Lower lobe of right lung (tissue), 2 donors: Measurements from ENCODE around the gene TDRD12. TPM values are rescaled to one million over a fixed set of nuclear protein-coding genes. Genes with fewer than 3 reads are reported as not detected.

Experiments used
- ATAC-seq, 2 donors: fragments of 200-7000 bp; cut with Tn5 transposase; one replicate each; pipeline ENCODE4 v1.9.1; 2020 to 2022; ENCODE audit warnings: mild to moderate bottlenecking in 2 of 2, moderate library complexity in 2 of 2
- DNase-seq: peaks from one replicate; pipeline ENCODE4 v3.0.0-alpha.2; 2020
- H3K27ac ChIP-seq: fragments of 200-600 bp; one replicate; pipeline ENCODE4 v1.8.0; 2022
- H3K27me3 ChIP-seq: fragments of 200-600 bp; one replicate; pipeline ENCODE4 v1.8.0; 2022; ENCODE audit warnings: low read depth
- H3K36me3 ChIP-seq: fragments of 200-600 bp; one replicate; pipeline ENCODE4 v1.8.0; 2022; ENCODE audit warnings: mild to moderate bottlenecking
- H3K4me1 ChIP-seq: fragments of 200-600 bp; one replicate; pipeline ENCODE4 v1.8.0; 2022
- H3K4me3 ChIP-seq: fragments of 200-600 bp; one replicate; pipeline ENCODE4 v1.8.0; 2022; ENCODE audit warnings: mild to moderate bottlenecking
- H3K9me3 ChIP-seq: fragments of 200-600 bp; one replicate; pipeline ENCODE4 v1.8.0; 2022
- intact Hi-C: fragments of 100-400 bp; cut with DNase I; formaldehyde crosslinking; loops from one replicate; pipeline ENCODE4 v1.11.0; 2022
- total RNA-seq: library from RNA; stranded (reverse); fragmentation: NEBNext Ultra II Directional; extraction: Animal tissue kit (Norgen Biotek cat#: 25700); gene quantifications from one replicate; pipeline ENCODE4 v1.2.1, GENCODE V29; 2021
- TF ChIP-seq, protein P1 (sequence below): fragments of 200-600 bp; IDR thresholded peaks from one replicate; pipeline ENCODE4 v1.8.0; 2022; ENCODE audit warnings: antibody characterized with exemption, mild to moderate bottlenecking
- donor health status: DM: no; HTN: yes; CAD: no; lungs with severe emphysema.

Gene TDRD12
- total RNA-seq, 1 donor from 2014 or later: not detected

DNA sequence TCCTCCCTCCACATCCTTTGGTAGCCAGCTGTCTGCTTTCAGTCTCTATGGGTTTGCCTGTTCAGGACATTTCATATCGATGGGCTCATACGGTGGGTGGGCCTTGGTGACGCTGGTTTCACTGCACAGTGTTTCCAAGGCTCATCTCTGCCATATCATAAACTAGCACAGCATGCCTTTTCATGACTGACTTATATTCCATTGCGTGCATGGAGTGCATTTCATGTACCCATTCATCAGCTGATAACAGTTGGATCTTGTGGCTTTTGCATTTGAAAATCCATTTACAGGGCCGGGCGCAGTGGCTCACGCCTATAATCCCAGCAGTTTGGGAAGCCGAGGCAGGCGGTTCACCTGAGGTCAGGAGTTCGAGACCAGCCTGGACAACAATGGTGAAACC is 69.9 kb downstream of the TDRD12 start:
- Histone ChIP-seq H3K36me3 (no peaks in the 10 kb centered on the region), H3K27ac (no peak overlapping the region), H3K9me3 (no peaks in the 10 kb centered on the region), H3K4me1 (no peaks in the 10 kb centered on the region), H3K4me3 (no peak overlapping the region), H3K27me3 (no peaks in the 10 kb centered on the region)
- intact Hi-C loops: no loop called here
- TF ChIP-seq, protein P1, sequence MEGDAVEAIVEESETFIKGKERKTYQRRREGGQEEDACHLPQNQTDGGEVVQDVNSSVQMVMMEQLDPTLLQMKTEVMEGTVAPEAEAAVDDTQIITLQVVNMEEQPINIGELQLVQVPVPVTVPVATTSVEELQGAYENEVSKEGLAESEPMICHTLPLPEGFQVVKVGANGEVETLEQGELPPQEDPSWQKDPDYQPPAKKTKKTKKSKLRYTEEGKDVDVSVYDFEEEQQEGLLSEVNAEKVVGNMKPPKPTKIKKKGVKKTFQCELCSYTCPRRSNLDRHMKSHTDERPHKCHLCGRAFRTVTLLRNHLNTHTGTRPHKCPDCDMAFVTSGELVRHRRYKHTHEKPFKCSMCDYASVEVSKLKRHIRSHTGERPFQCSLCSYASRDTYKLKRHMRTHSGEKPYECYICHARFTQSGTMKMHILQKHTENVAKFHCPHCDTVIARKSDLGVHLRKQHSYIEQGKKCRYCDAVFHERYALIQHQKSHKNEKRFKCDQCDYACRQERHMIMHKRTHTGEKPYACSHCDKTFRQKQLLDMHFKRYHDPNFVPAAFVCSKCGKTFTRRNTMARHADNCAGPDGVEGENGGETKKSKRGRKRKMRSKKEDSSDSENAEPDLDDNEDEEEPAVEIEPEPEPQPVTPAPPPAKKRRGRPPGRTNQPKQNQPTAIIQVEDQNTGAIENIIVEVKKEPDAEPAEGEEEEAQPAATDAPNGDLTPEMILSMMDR: no peak
- no peak for ATAC-seq
- DNase-seq: no peak

DNA sequence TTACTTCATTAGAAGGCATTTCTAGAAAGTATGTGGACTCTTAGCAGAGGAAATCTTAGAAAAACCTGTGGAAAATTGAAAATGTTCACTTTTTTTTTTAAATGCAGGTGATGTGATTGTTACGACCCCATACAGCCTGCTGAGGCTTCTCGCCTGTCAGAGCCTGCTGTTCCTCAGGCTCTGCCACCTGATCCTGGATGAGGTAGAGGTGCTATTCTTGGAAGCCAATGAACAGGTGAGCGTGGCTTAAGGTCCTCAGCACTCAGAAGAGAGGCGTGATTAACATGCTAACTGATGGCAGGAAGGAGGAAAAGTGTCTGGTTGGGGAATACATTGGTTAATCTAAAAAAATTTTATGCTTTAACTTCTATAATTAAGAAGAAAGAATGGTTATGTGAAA is 78.6 kb downstream of the TDRD12 start:
- ATAC-seq: peak in 1 of 2 donors; percentile 45

DNA sequence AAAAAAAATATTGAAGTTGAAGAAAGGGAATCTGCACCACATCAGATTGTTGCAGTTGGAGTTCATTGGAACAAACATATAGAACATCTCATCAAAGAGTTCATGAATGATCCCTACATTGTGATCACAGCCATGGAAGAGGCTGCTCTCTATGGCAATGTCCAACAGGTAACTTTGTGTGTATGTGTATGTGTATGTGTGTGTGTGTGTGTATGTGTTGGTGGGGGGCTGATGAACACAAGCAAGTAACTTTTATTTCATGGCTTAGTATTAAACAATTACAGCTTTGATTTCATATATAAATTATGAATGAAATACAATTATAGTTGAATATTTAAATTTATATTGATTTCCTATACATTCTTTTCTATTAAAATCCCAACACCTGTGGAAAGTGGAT is 80.6 kb downstream of the TDRD12 start:
- Histone ChIP-seq H3K36me3 (no peaks in the 10 kb centered on the region), H3K4me1 (no peaks in the 10 kb centered on the region), H3K27me3 (no peaks in the 10 kb centered on the region), H3K9me3 (no peaks in the 10 kb centered on the region), H3K27ac (no peak overlapping the region), H3K4me3 (no peak overlapping the region)
- DNase-seq (no peak), ATAC-seq (no peak)
- intact Hi-C loops: no loop called here
- TF ChIP-seq, protein P1: no peak

More for the DNA sequence above, 78.6 kb downstream of the TDRD12 start:
- DNase-seq: no peak
- Histone ChIP-seq H3K27me3 (no peaks in the 10 kb centered on the region), H3K27ac (no peak overlapping the region), H3K9me3 (no peaks in the 10 kb centered on the region), H3K4me1 (no peaks in the 10 kb centered on the region), H3K4me3 (no peak overlapping the region), H3K36me3 (no peaks in the 10 kb centered on the region)
- TF ChIP-seq, protein P1: no peak
- intact Hi-C loops: no loop called here

DNA sequence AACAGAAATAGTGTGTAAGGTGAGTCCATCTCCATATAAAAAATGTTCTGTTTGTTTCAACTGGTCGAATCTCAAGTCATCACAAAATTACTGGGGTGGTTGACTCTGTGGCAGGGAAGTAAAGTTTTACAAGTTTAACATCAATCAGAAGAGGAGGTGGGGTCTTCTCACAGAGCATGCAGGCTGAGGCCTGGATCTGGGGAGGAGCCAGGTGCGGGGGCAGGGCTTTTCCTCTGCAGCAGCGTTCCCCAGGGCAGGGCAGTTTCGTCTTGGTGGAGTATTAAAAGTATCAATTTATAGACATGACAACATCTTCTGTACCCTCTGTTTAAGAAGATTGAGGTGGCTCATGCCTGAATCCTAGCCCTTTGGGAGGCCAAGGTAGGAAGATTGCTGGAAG is 81.2 kb downstream of the TDRD12 start:
- Histone ChIP-seq H3K27me3 (no peaks in the 10 kb centered on the region), H3K27ac (no peak overlapping the region), H3K36me3 (no peaks in the 10 kb centered on the region), H3K4me1 (no peaks in the 10 kb centered on the region), H3K9me3 (no peaks in the 10 kb centered on the region), H3K4me3 (no peak overlapping the region)
- DNase-seq: no peak
- no peak for ATAC-seq
- TF ChIP-seq, protein P1: no peak
- intact Hi-C loops: no loop called here

DNA sequence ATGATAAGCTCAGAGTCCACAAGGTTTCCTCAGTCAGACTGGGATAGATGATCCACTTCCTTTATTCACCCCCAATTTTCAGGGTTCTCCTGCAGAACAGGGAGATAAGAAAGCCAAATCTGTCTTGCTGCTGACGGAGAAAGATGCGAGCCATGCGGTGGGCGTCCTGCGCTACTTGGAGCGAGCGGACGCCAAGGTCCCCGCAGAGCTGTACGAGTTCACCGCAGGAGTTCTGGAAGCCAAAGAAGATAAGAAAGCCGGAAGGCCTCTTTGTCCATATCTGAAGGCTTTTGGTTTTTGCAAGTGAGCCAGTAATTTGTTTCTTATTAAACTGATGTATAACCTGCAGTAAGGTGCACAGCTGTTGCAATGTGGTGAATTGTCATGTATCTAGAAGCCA is 83.3 kb downstream of the TDRD12 start:
- Histone ChIP-seq H3K9me3 (no peaks in the 10 kb centered on the region), H3K4me3 (no peak overlapping the region), H3K27ac (no peak overlapping the region), H3K4me1 (no peaks in the 10 kb centered on the region), H3K36me3 (no peaks in the 10 kb centered on the region), H3K27me3 (no peaks in the 10 kb centered on the region)
- intact Hi-C loops: no loop called here
- DNase-seq: no peak
- TF ChIP-seq, protein P1: no peak
- ATAC-seq: no peak

DNA sequence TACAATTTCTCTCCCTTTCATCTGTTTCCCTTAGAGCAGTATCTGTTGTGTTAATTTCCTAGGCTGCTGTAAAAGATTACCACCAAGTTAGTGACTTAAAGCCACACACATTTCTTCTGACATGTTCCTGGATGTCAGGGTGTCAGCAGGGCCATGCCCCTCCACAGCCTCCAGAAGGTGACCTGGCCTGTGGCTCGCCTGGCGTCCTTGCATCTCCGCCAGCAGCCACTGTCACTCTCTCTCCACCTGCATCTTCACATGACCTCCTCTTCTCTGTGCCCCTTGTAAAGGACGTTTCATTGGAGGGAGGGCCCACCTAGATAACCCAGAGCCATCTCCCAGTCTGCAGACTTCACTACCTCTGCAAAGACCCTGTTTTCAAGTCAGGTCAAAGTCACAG is 88.7 kb downstream of the TDRD12 start:
- H3K36me3 ChIP-seq: no peaks in the 10 kb centered on the region
- TF ChIP-seq, protein P1: no peak
- intact Hi-C loops: no loop called here
- H3K4me1 ChIP-seq: no peaks in the 10 kb centered on the region
- no peak overlapping the region for H3K4me3 ChIP-seq
- ATAC-seq (no peak), DNase-seq (no peak)
- H3K9me3 ChIP-seq: no peaks in the 10 kb centered on the region
- H3K27ac ChIP-seq: no peak overlapping the region
- no peaks in the 10 kb centered on the region for H3K27me3 ChIP-seq
